ENCODE data around the gene ARHGAP42. TPM values are rescaled to one million over a fixed set of nuclear protein-coding genes. Genes with fewer than 3 reads are reported as not detected.

The ARHGAP42 gene
- total and polyA plus RNA-seq, 10 of the 15 experiments (the other 5 are each of a cell fraction or from before 2014, with no cell fraction given): 1.8 to 6.3 (median 3.2) TPM

DNA sequence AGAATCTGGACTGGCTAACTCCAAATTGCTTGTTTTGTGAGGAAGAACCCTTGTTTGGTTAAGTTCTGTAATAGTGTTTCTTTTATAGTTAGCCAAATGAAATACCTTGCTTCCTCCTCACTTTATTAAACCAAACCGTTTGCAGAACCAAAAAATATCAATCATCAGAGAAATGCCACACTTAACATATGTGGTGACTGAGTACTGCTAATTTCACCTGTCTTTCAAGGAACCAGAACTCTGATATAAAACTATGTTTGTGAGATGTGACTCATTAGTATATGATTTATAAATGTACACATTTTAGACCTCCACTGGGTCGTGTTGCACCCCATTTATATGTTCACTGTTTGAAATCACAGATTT is 322.6 kb downstream of the ARHGAP42 start:
- ChIA-PET RAD21 (ENCODE audit: unreplicated experiment) (no interaction called here), SMC1A (ENCODE audit: uncharacterized antibody, unreplicated experiment) (no interaction called here), CTCF (no interaction called here), POLR2A (no interaction called here)
- DNase-seq (ENCODE audit: low read depth, low spot score) (no peak), FAIRE-seq (no peak), ATAC-seq (no peak)
- intact Hi-C loops (cut with micrococcal nuclease; ENCODE audit: unreplicated experiment): no loop called here
- Histone ChIP-seq H4K20me1 (ENCODE audit: control insufficient read depth, insufficient read depth) (no peaks in the 10 kb centered on the region), H3K4me1 (ENCODE audit: control insufficient read depth, insufficient read depth, low read length) (no peaks in the 10 kb centered on the region), H3K79me2 (ENCODE audit: control insufficient read depth, insufficient read depth, low read length) (no peaks in the 10 kb centered on the region), H3K4me3 (no peak overlapping the region), H3K9me3 (replicated peaks; ENCODE audit: control insufficient read depth, insufficient read depth, low read length) (no peaks in the 10 kb centered on the region), H3K36me3 (ENCODE audit: control insufficient read depth in 2 of 2, insufficient read depth in 2 of 2, low read length in 1 of 2) (no peaks in the 10 kb centered on the region), H3K27me3 (replicated peaks in 1 of 2; ENCODE audit: control insufficient read depth in 2 of 2, insufficient read depth in 2 of 2, low read length in 1 of 2) (no peaks in the 10 kb centered on the region), H3K27ac (ENCODE audit: control insufficient read depth, insufficient read depth) (no peak overlapping the region), H2AFZ (ENCODE audit: control insufficient read depth, low read depth, low read length) (no peak overlapping the region), H3K9ac (ENCODE audit: control insufficient read depth, insufficient read depth, low read length) (no peak overlapping the region), H3K4me2 (ENCODE audit: control insufficient read depth, insufficient read depth) (no peak overlapping the region)
- TF ChIP-seq SIX5 (IDR thresholded peaks at IDR 0.05; ENCODE audit: low read depth, low read length, severe bottlenecking): no peak
- in situ Hi-C loops (cut with MboI): no loop called here
- no TSS peak for BruUV-seq (replicated peaks)
- 2% methylated on average over 2 of the region's 2 CpGs for WGBS (ENCODE audit: insufficient coverage, insufficient replicate concordance, low lambda C conversion rate, missing lambda C conversion rate)

- TF ChIP-seq MXI1 (IDR thresholded peaks at IDR 0.05; ENCODE audit: low read depth, low read length) (no peak), CHD1 (IDR thresholded peaks at IDR 0.05; ENCODE audit: low read depth, low read length) (no peak), SMC3 (IDR thresholded peaks at IDR 0.05; ENCODE audit: borderline replicate concordance, low read length) (no peak), RAD21 (IDR thresholded peaks at IDR 0.05; ENCODE audit: insufficient read depth, low read depth, low read length) (no peak), GATAD2B (conservative IDR thresholded peaks at IDR 0.05; ENCODE audit: low read depth) (no peak), DPF2 (IDR thresholded peaks at IDR 0.05) (no peak), RELA (IDR thresholded peaks at IDR 0.05; ENCODE audit: borderline replicate concordance, partially characterized antibody) (no peak), ZNF274 (IDR thresholded peaks at IDR 0.05; ENCODE audit: insufficient read depth, insufficient read length) (no peak), HDAC6 (IDR thresholded peaks at IDR 0.05; ENCODE audit: unreplicated experiment) (no peak), YY1 (IDR thresholded peaks at IDR 0.05; ENCODE audit: low read depth, low read length) (no peak), ELK1 (IDR thresholded peaks at IDR 0.05; ENCODE audit: low read depth, low read length) (no peak), SREBF2 (IDR thresholded peaks at IDR 0.05; ENCODE audit: low read length) (no peak), FOXM1 (IDR thresholded peaks at IDR 0.05; ENCODE audit: low read depth, low read length) (no peak), SP1 (IDR thresholded peaks at IDR 0.05; ENCODE audit: low read depth, low read length) (no peak), ZZZ3 (IDR thresholded peaks at IDR 0.05; ENCODE audit: control insufficient read depth, insufficient read length, low read depth) (no peak), ZNF217 (IDR thresholded peaks at IDR 0.05) (no peak), EP300 (IDR thresholded peaks at IDR 0.05; ENCODE audit: borderline replicate concordance in 1 of 2, control insufficient read depth in 1 of 2, low read depth in 2 of 2, low read length in 2 of 2) (no peak), SIX5 (IDR thresholded peaks at IDR 0.05; ENCODE audit: low read depth, low read length, severe bottlenecking) (no peak), MEF2A (IDR thresholded peaks at IDR 0.05; ENCODE audit: insufficient read depth, low read depth, low read length) (no peak)
- DNase-seq (ENCODE audit: low read depth, low spot score) (no peak), FAIRE-seq (no peak), ATAC-seq (no peak)
- Histone ChIP-seq H3K4me3 (no peak overlapping the region), H3K36me3 (ENCODE audit: control insufficient read depth in 2 of 2, insufficient read depth in 2 of 2, low read length in 1 of 2) (no peaks in the 10 kb centered on the region), H3K79me2 (ENCODE audit: control insufficient read depth, insufficient read depth, low read length) (no peaks in the 10 kb centered on the region), H3K27me3 (replicated peaks in 1 of 2; ENCODE audit: control insufficient read depth in 2 of 2, insufficient read depth in 2 of 2, low read length in 1 of 2) (no peaks in the 10 kb centered on the region), H3K4me1 (ENCODE audit: control insufficient read depth, insufficient read depth, low read length) (no peaks in the 10 kb centered on the region), H3K9me3 (replicated peaks; ENCODE audit: control insufficient read depth, insufficient read depth, low read length) (no peaks in the 10 kb centered on the region), H4K20me1 (ENCODE audit: control insufficient read depth, insufficient read depth) (no peaks in the 10 kb centered on the region), H3K4me2 (ENCODE audit: control insufficient read depth, insufficient read depth) (no peak overlapping the region), H3K27ac (ENCODE audit: control insufficient read depth, insufficient read depth) (no peak overlapping the region), H3K9ac (ENCODE audit: control insufficient read depth, insufficient read depth, low read length) (no peak overlapping the region), H2AFZ (ENCODE audit: control insufficient read depth, low read depth, low read length) (no peak overlapping the region)
- ChIA-PET SMC1A (ENCODE audit: uncharacterized antibody, unreplicated experiment) (no interaction called here), POLR2A (no interaction called here), RAD21 (ENCODE audit: unreplicated experiment) (no interaction called here), CTCF (no interaction called here)
- WGBS (ENCODE audit: insufficient coverage, insufficient replicate concordance, low lambda C conversion rate, missing lambda C conversion rate): 6% methylated on average over 5 of the region's 5 CpGs
- intact Hi-C loops (cut with micrococcal nuclease; ENCODE audit: unreplicated experiment): no loop called here
- in situ Hi-C loops (cut with MboI): no loop called here
- BruUV-seq (replicated peaks): no TSS peak
These were observed 323.8 kb downstream of the ARHGAP42 start for GRCh38 chr11:101010899-101011298.

Measured in GM12878 (cell line).